ENCODE measurements around the gene SLC2A4RG. TPM values are rescaled to one million over a fixed set of nuclear protein-coding genes. Genes with fewer than 3 reads are reported as not detected.

SLC2A4RG gene
- polyA plus RNA-seq, 1 of the 3 experiments (the other 2 are of a cell fraction), result 90.9 TPM

DNA sequence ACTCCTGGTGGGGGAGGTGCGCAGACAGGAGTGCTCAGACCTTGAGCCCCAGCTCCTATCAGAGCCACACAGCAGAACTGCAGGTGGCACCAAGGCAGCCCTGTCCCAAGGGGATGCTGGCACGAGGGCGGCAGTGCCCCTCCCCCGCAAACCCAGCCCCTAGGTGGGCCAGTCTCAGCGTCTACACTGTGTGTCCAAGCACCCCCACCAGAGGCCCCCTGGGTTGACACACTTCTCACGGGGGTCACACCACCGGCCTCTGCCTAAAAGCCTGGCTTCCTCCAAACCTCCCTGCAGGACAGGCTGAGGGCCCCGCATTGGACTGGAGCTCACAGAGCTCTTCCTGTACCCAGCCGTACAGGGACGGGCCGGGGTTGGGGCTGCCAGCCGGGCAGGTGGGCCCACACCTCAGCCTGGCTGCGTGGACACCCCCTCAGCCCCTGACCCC is 8.1 kb downstream of the SLC2A4RG start (continued):
- TF ChIP-seq, protein P1, sequence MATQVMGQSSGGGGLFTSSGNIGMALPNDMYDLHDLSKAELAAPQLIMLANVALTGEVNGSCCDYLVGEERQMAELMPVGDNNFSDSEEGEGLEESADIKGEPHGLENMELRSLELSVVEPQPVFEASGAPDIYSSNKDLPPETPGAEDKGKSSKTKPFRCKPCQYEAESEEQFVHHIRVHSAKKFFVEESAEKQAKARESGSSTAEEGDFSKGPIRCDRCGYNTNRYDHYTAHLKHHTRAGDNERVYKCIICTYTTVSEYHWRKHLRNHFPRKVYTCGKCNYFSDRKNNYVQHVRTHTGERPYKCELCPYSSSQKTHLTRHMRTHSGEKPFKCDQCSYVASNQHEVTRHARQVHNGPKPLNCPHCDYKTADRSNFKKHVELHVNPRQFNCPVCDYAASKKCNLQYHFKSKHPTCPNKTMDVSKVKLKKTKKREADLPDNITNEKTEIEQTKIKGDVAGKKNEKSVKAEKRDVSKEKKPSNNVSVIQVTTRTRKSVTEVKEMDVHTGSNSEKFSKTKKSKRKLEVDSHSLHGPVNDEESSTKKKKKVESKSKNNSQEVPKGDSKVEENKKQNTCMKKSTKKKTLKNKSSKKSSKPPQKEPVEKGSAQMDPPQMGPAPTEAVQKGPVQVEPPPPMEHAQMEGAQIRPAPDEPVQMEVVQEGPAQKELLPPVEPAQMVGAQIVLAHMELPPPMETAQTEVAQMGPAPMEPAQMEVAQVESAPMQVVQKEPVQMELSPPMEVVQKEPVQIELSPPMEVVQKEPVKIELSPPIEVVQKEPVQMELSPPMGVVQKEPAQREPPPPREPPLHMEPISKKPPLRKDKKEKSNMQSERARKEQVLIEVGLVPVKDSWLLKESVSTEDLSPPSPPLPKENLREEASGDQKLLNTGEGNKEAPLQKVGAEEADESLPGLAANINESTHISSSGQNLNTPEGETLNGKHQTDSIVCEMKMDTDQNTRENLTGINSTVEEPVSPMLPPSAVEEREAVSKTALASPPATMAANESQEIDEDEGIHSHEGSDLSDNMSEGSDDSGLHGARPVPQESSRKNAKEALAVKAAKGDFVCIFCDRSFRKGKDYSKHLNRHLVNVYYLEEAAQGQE (IDR thresholded peaks at IDR 0.05; ENCODE audit: low read depth, low read length), result no peak
- TF ChIP-seq RXRA (IDR thresholded peaks at IDR 0.05; ENCODE audit: borderline replicate concordance, low read depth) (no peak), GATA2 (CRISPR knock-in tag; IDR thresholded peaks at IDR 0.05) (no peak), JUND (IDR thresholded peaks at IDR 0.05) (no peak)
- TF ChIP-seq, protein P2, sequence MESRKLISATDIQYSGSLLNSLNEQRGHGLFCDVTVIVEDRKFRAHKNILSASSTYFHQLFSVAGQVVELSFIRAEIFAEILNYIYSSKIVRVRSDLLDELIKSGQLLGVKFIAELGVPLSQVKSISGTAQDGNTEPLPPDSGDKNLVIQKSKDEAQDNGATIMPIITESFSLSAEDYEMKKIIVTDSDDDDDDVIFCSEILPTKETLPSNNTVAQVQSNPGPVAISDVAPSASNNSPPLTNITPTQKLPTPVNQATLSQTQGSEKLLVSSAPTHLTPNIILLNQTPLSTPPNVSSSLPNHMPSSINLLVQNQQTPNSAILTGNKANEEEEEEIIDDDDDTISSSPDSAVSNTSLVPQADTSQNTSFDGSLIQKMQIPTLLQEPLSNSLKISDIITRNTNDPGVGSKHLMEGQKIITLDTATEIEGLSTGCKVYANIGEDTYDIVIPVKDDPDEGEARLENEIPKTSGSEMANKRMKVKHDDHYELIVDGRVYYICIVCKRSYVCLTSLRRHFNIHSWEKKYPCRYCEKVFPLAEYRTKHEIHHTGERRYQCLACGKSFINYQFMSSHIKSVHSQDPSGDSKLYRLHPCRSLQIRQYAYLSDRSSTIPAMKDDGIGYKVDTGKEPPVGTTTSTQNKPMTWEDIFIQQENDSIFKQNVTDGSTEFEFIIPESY (IDR thresholded peaks at IDR 0.05; ENCODE audit: borderline replicate concordance, low read depth), result no peak
- TF ChIP-seq, protein P3, sequence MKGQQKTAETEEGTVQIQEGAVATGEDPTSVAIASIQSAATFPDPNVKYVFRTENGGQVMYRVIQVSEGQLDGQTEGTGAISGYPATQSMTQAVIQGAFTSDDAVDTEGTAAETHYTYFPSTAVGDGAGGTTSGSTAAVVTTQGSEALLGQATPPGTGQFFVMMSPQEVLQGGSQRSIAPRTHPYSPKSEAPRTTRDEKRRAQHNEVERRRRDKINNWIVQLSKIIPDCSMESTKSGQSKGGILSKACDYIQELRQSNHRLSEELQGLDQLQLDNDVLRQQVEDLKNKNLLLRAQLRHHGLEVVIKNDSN (IDR thresholded peaks at IDR 0.05; ENCODE audit: borderline replicate concordance, low read depth), result no peak

DNA sequence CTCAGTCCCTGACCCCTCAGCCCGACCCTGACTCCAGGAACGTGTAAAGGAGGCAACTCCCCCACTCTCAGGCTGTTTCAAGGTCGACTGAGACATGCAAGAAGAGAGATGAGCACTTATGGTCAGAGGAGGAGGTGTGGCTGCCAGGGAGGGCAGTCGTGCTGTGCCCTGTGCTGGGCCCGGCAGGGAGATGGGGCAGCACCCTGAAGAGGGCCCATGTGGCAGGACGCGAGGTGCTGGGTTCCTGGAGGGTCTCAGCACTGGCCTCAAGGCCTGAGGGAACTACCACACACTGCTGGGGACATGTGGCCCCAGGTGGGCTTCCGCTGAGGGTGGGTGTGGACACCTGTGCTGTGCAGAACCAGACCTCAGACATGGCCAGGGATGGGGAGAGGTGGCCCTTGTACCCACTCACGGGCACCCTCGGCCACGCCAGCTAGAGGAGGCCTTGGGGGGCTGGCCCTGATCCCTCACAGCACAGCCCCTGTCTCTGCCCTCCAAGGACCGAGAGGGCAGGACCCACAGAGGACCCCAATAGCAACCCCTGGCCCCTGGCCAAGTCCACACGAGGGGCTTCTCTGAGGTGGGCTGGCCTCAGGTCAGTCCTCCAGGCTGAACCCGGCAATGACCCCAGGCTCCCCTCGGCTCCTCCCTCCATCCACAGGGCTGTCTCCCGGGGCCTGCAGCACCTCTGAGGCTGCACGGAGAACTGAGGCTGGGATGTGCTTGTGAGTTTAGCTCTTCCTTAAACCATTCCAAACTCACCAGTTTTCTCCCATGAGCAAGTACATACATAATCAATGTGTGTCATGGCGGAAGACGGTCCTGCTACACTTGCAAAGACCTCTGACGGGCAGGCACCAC is 8.7 kb downstream of the SLC2A4RG start:
- POLR2A ChIA-PET, result interaction anchor here (2.5 kb wide), 1 partner anchor 7 kb away, joined by 7 read pairs; no protein-coding TSS in a partner anchor
- CTCF ChIA-PET, result interaction anchor here (1.3 kb wide), 1 partner anchor 8 kb away, joined by 3 read pairs; no protein-coding TSS in a partner anchor
- no peak for TF ChIP-seq GABPA (IDR thresholded peaks at IDR 0.05; ENCODE audit: low read depth)
- TF ChIP-seq, protein P4, sequence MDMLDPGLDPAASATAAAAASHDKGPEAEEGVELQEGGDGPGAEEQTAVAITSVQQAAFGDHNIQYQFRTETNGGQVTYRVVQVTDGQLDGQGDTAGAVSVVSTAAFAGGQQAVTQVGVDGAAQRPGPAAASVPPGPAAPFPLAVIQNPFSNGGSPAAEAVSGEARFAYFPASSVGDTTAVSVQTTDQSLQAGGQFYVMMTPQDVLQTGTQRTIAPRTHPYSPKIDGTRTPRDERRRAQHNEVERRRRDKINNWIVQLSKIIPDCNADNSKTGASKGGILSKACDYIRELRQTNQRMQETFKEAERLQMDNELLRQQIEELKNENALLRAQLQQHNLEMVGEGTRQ (IDR thresholded peaks at IDR 0.05; ENCODE audit: borderline replicate concordance, low read depth, low read length), result no peak
- TF ChIP-seq, protein P3 (IDR thresholded peaks at IDR 0.05; ENCODE audit: borderline replicate concordance, low read depth), result no peak
- TF ChIP-seq POLR2AphosphoS5 (IDR thresholded peaks at IDR 0.05; ENCODE audit: low read depth, low read length), result no peak
- no peak for TF ChIP-seq NFIC (IDR thresholded peaks at IDR 0.05; ENCODE audit: borderline replicate concordance)
- no peak for TF ChIP-seq EP300 (IDR thresholded peaks at IDR 0.05; ENCODE audit: borderline replicate concordance in 1 of 2, low read depth in 1 of 2, low read length in 1 of 2)
- TF ChIP-seq TEAD4 (IDR thresholded peaks at IDR 0.05; ENCODE audit: borderline replicate concordance, insufficient read depth), result no peak
- no peak for TF ChIP-seq ELF1 (IDR thresholded peaks at IDR 0.05)
- TF ChIP-seq FOXJ3 (CRISPR knock-in tag; IDR thresholded peaks at IDR 0.05), result no peak
- no peak for TF ChIP-seq TAF1 (IDR thresholded peaks at IDR 0.05; ENCODE audit: borderline replicate concordance, low read depth, low read length)
- no peak for TF ChIP-seq JUND (IDR thresholded peaks at IDR 0.05)
- no peak for TF ChIP-seq FOXM1 (IDR thresholded peaks at IDR 0.05; ENCODE audit: low read depth)
- TF ChIP-seq SIN3A (IDR thresholded peaks at IDR 0.05; ENCODE audit: borderline replicate concordance, low read depth, low read length), result no peak
- no peak for TF ChIP-seq RAD21 (IDR thresholded peaks at IDR 0.05; ENCODE audit: low read length)
- TF ChIP-seq, protein P5, sequence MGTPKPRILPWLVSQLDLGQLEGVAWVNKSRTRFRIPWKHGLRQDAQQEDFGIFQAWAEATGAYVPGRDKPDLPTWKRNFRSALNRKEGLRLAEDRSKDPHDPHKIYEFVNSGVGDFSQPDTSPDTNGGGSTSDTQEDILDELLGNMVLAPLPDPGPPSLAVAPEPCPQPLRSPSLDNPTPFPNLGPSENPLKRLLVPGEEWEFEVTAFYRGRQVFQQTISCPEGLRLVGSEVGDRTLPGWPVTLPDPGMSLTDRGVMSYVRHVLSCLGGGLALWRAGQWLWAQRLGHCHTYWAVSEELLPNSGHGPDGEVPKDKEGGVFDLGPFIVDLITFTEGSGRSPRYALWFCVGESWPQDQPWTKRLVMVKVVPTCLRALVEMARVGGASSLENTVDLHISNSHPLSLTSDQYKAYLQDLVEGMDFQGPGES (IDR thresholded peaks at IDR 0.05; ENCODE audit: low read depth, low read length), result no peak
- no peak for TF ChIP-seq GATA2 (CRISPR knock-in tag; IDR thresholded peaks at IDR 0.05)
- TF ChIP-seq FOSL2 (IDR thresholded peaks at IDR 0.05; ENCODE audit: borderline replicate concordance, low read depth), result no peak

More for the DNA sequence above, 8.7 kb downstream of the SLC2A4RG start:
- Histone ChIP-seq H3K36me3 (replicated peaks in 1 of 2; ENCODE audit: control insufficient read depth in 1 of 2, insufficient read depth in 2 of 2, low read length in 1 of 2) (peaks cover 10 to 13% of the 10 kb centered on the region in 2 experiments), H3K9me3 (no peaks in the 10 kb centered on the region), H3K27me3 (ENCODE audit: insufficient read depth) (no peaks in the 10 kb centered on the region), H3F3A (replicated peaks; ENCODE audit: insufficient read depth) (peaks cover 12% of the 10 kb centered on the region), H3K4me3 (ENCODE audit: low read depth in 2 of 2, low read length in 1 of 2) (no peak overlapping the region), H3K79me2 (ENCODE audit: insufficient read depth) (no peaks in the 10 kb centered on the region; the same call in 1 of the 2 replicates), H3K4me1 (ENCODE audit: control insufficient read depth in 1 of 2, insufficient read depth in 2 of 2, low read depth in 1 of 2, low read length in 1 of 2) (peaks cover 0 to 2% of the 10 kb centered on the region in 2 experiments; a peak in 1 of 4 replicates), H2AFZ (ENCODE audit: low read depth) (no peak overlapping the region), H3K9me2 (no peaks in the 10 kb centered on the region), H3K27ac (ENCODE audit: low read depth in 2 of 2, low read length in 1 of 2) (no peak overlapping the region), H3K9ac (no peak overlapping the region), H3K4me2 (no peak overlapping the region), H4K20me1 (ENCODE audit: insufficient read depth) (peaks cover 2% of the 10 kb centered on the region; the same call in 1 of the 2 replicates)
- peak; percentile 35 for DNase-seq
- 75% methylated on average over 8 of the region's 20 CpGs for WGBS (ENCODE audit: low lambda C conversion rate)

Measured in SK-N-SH (cell line).